NCI-H1694 treated with DMSO at 0.1 percent for 48 hours (cell line): ENCODE data around the gene POLN.
"Not testable (repeated sequence)": the region's sequence is repeated elsewhere in the genome, so short reads cannot be mapped to it uniquely, and the experiment has no call there.

Experiments
- DNase-seq: peaks from one replicate; lab custom pipeline; 2025; lab: John Stamatoyannopoulos, UW

The POLN gene

DNA sequence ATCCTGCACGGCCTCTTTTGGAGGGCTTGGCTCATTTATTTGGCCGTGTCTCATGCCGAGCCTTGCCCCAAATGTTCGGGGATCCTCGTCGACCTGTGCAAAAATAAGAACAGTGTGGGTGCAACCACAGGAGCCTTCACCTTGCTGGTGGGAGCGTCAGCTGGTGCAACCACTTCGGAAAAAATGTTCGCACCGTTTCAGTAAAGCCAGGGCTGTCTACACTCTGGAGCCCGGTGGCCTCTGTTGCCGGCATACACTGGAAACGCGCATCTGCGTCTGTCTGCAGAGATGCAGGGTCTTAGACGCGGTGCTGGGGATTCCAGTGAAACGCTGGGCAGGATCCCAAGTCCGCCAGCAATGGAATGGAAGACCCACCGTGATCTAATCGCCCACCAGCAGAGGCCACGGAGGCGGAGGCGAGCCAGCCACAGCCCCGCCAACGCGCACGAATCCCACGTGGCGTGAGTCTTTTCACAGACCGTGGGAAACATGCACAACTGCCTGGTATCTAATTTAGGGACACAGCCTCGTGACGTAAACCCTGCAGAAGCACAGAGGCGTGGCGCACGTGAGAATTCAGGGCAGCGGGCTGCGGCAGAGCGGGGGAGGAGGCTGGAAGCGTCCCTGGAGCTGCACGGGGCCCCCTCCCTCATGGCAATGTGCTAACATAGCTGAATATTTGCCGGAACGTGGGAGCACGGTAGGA lies 33.8 kb upstream of the POLN start:
- DNase-seq, result no peak

DNA sequence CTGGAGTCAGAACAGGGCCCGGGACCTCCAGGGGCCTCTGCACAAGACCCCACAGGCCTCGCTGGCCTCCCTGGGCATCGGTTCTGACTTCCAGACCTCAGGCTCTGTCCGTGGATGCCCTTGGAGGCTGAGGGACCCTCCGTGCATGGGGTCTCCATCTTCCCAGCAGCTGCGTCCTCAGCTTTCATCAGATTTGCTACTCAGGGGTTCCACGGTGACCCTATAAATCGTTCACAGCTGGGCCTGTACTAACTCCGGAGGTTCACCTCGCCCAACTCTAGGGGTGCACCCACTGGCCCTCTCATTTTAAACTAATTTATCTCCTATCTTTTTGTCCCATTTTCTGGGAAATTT lies 33.1 kb upstream of the POLN start:
- not testable (repeated sequence) for DNase-seq

DNA sequence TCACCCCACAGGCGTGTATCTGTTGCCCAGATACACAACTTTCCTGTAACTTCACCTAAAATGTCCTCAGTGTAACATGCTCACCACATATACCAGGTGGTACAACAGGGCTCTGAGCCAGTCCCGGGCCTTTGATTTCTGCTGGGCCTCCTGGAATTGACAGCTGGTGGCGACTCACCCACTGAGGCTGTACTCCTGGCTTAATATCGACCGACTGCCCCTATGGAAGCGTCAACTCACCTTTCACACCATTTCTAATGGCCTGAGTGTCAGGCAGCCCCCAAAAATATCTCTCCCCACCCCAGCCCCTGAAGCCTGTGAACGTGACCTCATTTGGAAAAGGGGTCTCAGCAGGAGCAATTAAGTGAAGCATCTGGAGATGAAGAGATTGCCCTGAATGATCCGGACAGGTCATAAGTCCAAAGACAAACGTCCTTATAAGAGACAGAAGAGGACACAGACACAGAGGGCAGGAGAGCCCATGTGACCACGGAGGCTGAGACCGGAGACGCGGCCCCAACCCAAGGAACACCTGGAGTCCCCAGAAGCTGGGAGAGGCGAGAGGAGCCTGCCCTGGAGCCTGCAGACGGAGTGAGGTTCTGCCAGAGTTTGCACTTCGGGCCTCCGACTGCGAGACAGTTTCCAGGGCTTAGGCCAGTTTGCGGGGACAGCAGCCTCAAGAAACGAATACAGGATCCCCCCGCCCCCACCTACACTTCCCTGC lies 32.6 kb upstream of the POLN start:
- DNase-seq, result peak; percentile 30

DNA sequence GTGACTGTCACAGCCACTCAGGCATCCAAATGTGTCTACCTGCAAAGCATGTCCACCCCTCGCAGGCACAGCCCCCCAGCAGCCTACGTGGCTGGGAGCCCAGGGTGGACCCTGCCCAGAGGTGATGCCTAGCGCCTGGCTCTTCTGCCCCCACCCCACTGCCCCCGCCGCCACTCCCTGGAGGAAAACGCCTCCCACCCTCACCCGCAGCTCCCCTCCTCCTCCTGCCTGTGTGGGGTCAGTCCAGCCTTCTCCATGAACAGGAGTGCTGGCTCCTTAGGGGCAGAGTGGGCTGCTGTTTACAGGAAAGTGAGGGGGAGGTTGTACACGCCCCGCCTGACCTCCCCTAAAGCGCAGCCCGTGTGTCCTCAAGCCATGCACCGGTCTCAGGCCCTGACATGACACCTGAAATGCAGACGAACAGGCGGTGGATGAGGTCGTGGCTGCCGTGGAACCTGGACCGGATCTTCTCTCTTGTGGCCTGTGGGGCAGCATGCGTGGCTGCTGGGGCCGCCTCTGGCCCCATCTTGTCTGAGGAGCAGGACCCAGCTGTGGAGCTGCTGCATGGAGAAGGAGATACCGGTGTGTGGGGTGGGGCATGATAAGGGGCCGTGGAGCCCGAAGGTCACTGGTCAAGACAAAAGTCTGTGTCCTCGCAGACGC lies 31.9 kb upstream of the POLN start:
- no peak for DNase-seq

DNA sequence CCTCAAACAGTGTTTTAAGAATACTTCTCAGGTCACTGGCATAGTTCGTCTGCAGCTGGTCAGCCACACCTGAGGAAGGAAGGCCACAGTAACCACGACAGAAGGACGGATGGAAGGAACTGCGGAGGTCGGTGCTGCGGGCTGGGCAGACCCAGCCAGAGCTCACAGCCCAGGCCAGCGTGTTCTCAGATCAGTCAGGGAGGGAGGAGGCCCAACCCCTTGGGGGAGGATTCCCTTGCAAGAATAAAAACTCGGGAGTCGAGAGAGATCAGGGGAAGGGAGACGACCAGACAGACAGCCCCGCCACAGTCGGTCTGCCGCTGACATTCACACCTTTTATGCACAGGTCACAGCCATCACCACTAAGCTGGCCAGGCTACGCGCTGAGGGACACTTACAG lies 31.3 kb upstream of the POLN start:
- DNase-seq, result no peak

DNA sequence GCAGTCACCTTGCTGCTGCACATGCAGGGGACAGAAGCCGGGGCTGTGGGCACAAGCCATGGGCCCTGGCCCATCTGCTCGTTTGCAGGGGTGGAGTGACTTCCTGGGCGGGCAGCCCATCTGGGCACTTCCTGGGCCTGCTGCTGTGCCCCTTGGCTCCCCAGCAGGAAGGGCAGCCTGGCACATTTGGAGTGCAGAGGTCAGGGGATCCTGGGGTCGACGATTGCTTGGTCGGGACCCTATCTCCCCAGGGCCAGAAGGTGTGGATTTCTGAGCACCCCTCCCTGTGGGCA lies 30.9 kb upstream of the POLN start:
- no peak for DNase-seq

DNA sequence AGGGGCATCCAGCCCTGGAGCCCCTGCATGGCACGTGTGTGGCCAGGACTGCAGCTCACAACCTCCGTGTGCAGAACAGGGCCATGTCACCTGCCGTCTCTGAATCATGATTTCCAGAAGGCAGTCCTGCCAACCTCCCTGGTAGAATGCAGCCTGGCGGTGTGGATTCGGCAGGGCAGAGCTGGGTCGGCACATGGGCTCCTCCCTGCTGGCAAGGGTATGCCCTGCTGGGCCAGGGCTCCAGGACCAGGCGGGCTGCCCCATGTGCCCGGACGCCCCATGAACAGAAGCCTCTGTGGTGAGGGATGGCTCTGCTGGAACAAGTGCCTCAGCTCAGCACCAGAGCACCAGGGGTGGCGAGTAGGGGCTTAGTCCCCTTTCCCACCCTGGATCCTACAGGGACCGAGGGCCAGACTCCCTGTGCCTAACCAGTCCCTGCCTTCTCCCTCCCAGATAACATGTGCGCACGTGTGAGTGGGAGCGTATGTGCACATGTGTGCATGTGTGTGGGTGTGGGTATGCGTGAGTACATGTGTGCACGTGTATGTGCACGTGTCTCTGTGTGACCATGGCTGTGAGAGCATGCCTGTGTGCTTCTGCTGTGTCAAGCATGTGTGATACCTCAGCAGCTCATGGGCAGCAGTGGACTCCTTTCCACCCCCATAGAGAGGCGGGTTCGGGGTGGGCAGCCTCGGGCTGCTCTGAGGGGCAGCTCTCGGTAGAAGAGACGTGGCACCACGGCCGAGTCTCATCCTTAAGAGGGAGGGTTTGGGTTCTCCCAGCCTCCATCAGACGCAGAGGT lies 30.3 kb upstream of the POLN start:
- no peak for DNase-seq

DNA sequence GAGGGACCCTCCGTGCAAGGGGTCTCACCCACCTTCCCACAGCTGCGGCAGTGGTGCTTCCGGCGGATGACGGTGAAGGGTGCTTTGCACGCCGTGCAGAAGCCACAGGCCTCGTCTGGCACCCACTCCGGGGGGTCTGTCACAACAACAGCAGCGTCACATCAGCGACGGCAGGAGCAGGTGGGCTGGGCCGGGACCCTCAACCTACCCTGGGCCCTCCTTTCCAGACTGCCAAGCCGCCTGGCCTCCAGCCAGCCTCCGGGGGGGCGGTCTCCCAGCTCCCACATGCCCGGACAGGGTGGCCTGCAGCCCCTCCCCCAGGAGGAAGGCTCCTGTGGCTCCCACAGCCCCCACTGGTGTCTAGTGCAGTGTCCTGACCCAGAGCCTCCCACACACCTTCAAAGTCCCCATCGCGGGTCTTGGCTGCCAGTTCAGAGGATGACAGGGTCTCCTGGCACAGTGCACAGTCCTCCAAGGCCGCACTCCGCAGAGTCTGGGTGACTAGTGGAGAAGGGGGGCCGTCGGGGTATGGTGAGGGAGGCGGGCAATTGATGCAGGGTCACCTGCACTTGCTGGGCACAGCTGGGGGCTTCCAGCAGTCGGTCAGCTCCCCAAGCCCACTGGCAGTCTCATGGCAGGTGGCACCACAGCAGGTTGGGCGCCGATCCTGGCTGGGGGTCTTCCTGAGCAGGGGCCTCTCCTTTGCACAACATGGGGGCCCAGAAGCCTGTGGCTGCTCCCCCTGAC lies 29.5 kb upstream of the POLN start:
- no peak for DNase-seq

DNA sequence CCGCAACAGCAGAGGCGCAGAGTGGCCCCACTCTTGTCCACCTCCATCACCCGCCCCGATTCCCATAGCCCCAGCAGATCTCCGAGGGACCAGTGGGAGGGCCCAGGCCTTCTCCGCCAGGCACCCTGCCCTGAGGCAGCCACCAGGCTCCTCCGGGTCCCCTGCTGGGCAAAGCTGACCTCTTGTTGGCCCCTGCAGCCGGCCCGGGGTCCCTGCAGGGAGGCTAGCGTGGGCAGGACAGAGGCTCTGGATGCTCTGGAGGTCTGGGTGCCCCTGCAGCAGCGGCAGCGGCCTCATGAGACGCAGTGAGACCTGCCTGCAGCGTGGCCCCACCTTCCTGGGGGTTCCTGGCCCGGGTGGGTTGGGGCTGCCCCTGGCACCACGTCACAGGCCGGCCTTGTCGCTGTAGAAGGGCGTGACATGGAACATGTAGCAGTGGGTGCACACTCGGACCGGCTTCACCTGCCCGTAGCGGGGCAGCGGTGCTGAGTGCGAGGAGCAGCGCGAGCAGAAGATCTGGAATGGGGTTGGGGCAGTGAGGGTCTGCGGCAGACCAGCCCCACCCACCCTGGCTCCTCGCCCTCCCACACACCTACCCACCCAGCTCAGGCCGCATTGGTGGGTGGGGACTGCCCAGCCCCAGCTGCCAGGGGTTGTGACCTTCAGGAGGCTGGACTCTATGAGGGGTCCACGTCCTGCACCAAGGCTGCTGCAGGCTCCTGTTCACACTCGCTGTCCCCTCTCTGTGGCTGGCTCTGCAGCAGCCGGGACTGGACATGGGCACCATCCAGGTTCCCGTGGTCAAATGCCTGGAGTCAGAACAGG lies 28.6 kb upstream of the POLN start:
- no peak for DNase-seq

DNA sequence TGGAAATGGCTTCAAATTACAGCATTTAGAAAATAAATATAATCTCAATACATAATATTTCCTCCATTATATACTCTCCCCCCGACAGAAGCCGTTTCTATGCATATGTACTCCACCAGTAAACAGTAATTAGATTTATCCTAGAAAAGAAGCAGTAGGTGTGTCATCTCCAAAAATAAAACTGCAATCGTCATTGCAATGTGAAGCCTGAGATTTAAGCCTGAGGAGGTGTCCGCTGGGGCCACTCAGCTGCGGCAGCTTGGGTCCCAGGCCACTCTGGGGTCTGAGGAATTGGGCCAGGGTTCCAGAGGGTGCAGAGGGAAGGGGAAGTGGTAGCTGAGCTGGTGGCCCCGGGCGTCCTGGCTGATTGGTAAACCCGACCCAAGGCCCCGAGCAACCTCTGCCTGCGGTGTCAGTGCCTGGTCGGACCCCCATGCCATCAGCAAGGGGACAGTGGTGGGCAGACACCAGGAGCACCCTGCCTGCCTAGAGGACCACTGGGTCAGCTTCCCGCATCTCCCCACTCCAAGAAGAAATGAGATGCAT lies 27.8 kb upstream of the POLN start:
- no peak for DNase-seq

DNA sequence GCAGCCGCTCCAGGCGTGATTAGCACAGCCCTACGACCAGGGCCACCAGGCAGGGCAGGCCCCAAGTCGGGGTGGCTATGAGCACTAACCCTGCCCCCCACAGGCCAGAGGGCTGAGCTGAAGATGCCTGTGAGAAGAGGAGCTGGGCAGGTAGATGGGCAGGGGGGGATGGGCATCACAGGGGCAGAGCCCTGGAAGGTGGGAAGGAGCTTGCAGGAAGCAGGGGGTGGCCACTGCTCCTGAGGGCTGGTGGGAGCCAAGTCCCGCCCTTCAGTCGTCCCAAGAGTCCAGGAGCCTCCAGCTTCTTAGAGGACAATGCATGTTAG lies 27.2 kb upstream of the POLN start:
- no peak for DNase-seq

DNA sequence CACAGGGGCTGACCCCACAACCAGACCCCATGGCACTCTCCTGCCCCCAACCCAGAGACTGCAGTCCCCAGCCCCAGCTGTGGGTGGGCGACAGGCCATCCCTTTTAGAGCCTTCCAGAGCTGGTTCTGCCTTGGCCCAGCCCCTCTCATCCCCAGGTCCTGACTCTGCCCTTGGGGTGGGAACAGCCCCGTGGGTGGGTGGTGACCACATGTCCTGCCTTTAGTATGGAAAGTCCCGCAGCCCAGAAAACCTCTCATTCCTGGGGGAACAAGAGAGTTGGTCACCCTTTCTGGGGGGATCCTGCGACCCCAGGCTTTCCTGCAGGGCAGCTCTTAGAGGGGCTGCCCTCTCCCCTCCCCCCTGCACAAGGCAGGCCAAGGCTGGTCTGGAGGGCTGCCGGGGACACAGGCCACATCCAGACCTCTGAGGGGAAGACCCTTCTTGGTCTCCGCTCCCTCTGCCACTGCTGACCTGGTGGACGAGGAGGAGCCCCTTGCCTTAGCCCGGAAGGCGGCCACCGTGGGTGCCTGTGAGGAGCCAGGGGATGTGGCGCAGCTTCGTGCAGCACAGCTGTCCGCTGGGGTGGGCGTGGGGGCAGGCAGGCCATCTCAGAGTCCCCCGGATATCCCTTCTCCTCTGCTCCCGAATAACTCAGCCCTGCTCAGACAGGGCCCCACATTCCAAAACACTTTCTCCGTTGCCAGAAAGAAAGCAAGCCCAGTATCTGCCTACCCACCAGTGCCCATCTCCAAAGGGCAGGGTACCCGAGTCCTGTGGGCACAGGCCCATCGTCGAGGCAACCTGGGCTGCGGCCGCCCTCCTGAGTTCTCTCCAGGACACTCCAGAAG lies 26.7 kb upstream of the POLN start:
- DNase-seq, result no peak

DNA sequence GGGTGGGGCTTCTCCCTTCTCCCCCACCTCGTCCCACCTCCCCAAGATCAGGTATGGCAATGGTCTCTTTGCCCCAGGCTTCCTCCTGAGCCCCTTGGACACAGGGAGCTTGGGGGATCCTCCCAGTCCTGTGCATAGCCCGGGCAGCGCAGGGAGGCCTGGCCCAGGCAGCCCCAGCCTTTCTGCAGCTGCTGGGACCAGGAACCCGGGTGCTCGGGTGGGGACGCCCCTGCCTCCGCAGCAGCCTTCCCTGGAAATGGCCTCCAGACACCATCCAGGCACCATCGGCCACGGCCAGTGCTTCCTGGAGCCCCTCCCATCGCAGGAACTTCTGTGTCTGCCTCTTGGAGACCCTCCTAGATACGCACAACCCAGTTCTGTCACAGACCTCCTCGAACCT lies 25.9 kb upstream of the POLN start:
- DNase-seq, result no peak

DNA sequence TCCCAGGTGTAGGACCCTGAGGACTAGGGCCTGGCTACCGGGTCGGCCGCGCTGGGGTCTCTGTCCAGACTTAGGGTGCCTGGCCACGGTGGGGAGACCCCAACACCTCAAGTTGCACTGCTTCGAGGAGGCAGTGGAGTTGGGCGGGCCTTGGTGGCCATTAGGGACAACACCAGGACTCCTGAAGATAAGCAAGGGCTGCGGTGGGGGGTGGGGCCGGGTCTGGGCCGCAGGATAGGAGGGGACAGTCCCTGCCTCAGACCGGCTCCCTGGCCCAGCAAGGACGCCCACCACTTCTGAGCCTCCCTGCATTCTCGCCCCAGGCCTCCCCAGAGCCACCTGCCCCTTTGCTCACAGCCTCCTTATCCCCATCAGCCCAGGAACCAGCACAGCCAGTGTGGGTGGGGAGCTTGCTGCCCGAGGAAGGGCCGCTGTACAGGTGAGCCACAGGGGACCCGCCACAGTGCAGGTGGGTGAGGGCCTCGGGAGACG lies 25.4 kb upstream of the POLN start:
- no peak for DNase-seq

DNA sequence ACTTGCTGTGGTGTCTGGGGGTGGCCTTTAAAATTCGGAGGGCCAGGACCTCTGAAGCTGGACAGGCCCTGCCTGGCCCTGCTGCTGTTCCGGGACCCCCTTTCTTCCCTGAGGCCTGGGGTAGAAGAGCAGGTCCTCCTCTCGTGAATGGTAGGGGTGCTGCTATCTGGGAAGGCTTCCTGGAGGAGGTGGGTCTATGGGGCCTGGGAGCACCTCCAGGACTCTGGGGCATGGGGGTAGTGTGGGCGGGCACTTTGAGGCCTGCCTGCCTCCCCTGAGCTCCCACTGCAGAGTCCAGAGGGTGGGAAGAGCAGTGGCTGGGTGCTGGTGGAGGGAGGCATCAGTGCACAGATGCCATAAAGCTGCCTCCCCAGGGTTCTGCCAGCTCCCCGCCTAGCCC lies 24.9 kb upstream of the POLN start:
- DNase-seq, result no peak

DNA sequence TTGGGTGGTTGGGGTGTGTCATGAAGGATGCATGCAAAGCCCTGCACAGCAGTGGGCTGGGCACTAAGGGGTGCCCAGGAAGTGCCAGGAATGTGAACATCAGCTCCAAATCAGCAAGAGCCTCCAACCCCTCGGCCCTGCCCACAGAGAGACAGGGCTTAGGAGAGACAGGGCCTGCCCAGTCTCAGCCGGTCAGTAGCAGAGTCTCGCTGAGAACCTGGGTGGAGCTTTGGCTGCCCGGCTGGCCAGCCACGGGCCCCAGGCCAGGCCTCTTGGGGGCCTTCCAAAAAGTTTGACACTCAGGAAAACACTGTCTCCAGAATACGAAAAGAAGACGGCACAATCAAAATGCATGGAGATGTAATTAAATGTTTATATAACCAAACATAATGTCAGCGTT lies 24.3 kb upstream of the POLN start:
- no peak for DNase-seq

DNA sequence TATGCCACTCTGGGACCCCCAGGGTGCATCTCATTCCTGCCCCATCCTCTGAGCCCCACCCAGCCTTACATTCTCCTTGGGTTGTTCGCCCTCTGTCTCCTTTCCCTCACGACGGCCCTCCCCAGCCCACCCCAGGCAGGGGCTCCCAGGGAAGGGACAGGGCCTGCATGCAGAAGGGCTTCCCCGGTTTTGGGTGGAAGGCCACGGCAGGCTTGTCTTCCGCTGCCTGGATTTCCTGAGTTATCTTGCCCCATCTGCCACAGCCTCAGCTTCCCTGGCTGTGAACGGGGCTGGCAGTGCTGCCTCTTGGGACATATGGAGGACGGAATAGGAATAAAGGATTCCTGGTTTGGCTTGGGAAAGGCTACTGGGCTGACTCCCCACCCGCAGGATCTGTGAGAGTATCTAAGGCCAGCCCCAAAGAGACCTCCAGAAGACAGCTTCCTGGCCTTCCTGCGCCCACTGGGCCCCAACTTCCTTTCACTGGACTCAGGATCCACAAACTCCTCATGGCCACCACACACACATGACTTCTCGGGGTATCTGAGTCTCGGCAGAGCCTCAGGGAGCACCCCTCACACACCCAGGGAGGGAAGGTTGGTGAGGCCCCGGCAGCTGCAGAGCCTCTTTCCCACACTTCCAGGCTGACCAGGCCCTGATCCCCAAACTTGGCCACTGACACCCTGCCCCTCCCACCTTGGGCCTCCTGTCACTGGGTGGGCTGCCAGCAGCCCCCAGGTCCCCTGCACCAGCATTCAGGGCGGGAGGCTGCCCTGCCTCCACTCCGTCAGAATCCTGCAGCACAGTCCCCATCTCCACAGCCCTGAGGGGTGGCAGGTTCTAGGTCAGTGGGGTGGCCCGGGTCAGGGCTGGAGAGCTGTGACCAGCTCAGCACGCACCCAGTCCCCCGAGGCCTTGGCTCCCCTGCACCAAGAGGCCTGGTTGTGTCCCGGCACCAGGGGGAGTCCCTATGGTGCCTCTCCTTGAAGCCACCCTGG lies 23.5 kb upstream of the POLN start:
- DNase-seq, result no peak

DNA sequence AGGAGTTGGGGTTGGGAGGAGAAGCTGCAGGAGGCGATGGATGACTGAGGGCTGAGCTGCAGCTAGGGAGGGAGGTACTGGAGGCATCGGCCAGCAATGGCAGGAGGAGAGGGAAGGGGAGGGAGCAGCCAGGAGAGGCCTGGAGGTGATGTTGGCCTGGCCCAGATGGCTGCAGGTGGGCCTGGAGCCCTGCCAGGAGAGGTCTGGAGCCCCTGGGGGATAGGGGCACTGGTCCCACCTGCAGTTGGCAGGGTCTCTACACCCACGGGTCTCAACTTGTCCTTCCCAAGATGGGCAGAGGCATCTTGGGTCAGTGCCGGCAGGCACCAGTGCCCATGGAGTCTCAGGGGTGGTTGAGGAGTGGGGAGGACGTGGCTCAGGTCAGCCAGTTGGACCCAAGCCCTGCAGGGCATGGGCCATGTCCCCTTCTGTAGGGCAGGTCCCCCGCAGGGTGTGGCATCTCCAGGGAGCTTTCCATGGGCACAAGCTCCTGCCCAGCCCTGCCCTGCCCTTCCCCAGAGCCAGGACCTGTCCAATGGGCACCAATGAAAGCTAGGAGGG lies 22.6 kb upstream of the POLN start:
- DNase-seq, result no peak
